ENCODE results near the gene NRG2.

The NRG2 gene

GRCh38 chr5:139850423-139851016, 192.6 kb downstream of the NRG2 start:
- Histone ChIP-seq H3F3A (ENCODE audit: control insufficient read depth, insufficient read depth) (no peaks in the 10 kb centered on the region), H3K79me2 (ENCODE audit: control insufficient read depth, low read length) (no peaks in the 10 kb centered on the region), H3K4me2 (ENCODE audit: low read length) (no peak overlapping the region), H4K20me1 (ENCODE audit: control insufficient read depth, insufficient read depth, low read depth, low read length) (no peaks in the 10 kb centered on the region), H3K4me1 (ENCODE audit: control insufficient read depth, low read length) (no peaks in the 10 kb centered on the region; the same call in 1 of the 2 replicates), H3K4me3 (ENCODE audit: low read length) (no peak overlapping the region), H3K9me2 (replicated peaks; ENCODE audit: control insufficient read depth, low read length) (no peaks in the 10 kb centered on the region), H3K36me3 (ENCODE audit: control insufficient read depth, low read length) (no peaks in the 10 kb centered on the region), H3K9me3 (ENCODE audit: control insufficient read depth, insufficient read depth, low read length) (no peaks in the 10 kb centered on the region), H3K27ac (ENCODE audit: low read depth, low read length) (no peak overlapping the region), H3K27me3 (ENCODE audit: control insufficient read depth, low read length) (peaks cover 36% of the 10 kb centered on the region)
- TF ChIP-seq CTCF (IDR thresholded peaks at IDR 0.05; ENCODE audit: low read depth, low read length, poor library complexity, severe bottlenecking) (no peak), EZH2phosphoT487 (IDR thresholded peaks at IDR 0.05; ENCODE audit: borderline replicate concordance, low read length) (no peak)

- Histone ChIP-seq H3K79me2 (ENCODE audit: control insufficient read depth, low read length) (no peaks in the 10 kb centered on the region), H4K20me1 (ENCODE audit: control insufficient read depth, insufficient read depth, low read depth, low read length) (no peaks in the 10 kb centered on the region), H3K9me2 (replicated peaks; ENCODE audit: control insufficient read depth, low read length) (no peaks in the 10 kb centered on the region), H3K36me3 (ENCODE audit: control insufficient read depth, low read length) (no peaks in the 10 kb centered on the region), H3F3A (ENCODE audit: control insufficient read depth, insufficient read depth) (no peaks in the 10 kb centered on the region), H3K4me3 (ENCODE audit: low read length) (no peak overlapping the region), H3K9me3 (ENCODE audit: control insufficient read depth, insufficient read depth, low read length) (no peaks in the 10 kb centered on the region), H3K27ac (ENCODE audit: low read depth, low read length) (no peak overlapping the region), H3K4me2 (ENCODE audit: low read length) (no peak overlapping the region), H3K4me1 (ENCODE audit: control insufficient read depth, low read length) (no peaks in the 10 kb centered on the region; the same call in 1 of the 2 replicates), H3K27me3 (ENCODE audit: control insufficient read depth, low read length) (peaks cover 36% of the 10 kb centered on the region)
- TF ChIP-seq CTCF (IDR thresholded peaks at IDR 0.05; ENCODE audit: low read depth, low read length, poor library complexity, severe bottlenecking) (no peak), EZH2phosphoT487 (IDR thresholded peaks at IDR 0.05; ENCODE audit: borderline replicate concordance, low read length) (no peak)
Observed at GRCh38 chr5:139849942-139850341, 193.2 kb downstream of the NRG2 start.

DNA sequence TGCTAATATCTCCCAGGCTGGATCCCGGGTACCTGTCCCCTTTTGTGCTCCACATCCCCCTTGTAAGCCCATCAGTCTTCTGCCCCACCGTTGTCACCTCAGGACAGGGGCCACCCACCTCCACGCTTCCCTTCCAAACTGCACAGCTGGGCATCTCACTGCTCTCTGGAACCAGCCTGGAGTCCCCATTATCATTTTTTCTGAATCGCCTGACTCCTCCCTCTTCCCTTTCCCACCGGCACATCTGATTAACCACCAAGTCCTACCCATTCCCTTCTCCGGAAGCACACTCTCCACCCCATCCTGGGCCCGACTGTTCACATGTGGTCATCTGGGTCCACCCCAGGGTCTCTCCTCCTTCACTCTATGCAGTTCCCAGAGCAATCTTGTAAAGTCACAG, 193.6 kb downstream of the NRG2 start:
- Histone ChIP-seq H3K4me2 (ENCODE audit: low read length) (no peak overlapping the region), H3K4me3 (ENCODE audit: low read length) (no peak overlapping the region), H3K27ac (ENCODE audit: low read depth, low read length) (no peak overlapping the region), H3K79me2 (ENCODE audit: control insufficient read depth, low read length) (no peaks in the 10 kb centered on the region), H3K27me3 (ENCODE audit: control insufficient read depth, low read length) (peaks cover 38% of the 10 kb centered on the region), H3K4me1 (ENCODE audit: control insufficient read depth, low read length) (no peaks in the 10 kb centered on the region; the same call in 1 of the 2 replicates), H3K9me2 (replicated peaks; ENCODE audit: control insufficient read depth, low read length) (no peaks in the 10 kb centered on the region), H3K36me3 (ENCODE audit: control insufficient read depth, low read length) (no peaks in the 10 kb centered on the region), H3K9me3 (ENCODE audit: control insufficient read depth, insufficient read depth, low read length) (no peaks in the 10 kb centered on the region), H4K20me1 (ENCODE audit: control insufficient read depth, insufficient read depth, low read depth, low read length) (no peaks in the 10 kb centered on the region), H3F3A (ENCODE audit: control insufficient read depth, insufficient read depth) (no peaks in the 10 kb centered on the region)
- no peak for TF ChIP-seq EZH2phosphoT487 (IDR thresholded peaks at IDR 0.05; ENCODE audit: borderline replicate concordance, low read length)
- no peak for TF ChIP-seq CTCF (IDR thresholded peaks at IDR 0.05; ENCODE audit: low read depth, low read length, poor library complexity, severe bottlenecking)
